ENCODE results near the gene SLC5A5. TPM values are rescaled to one million over a fixed set of nuclear protein-coding genes. Genes with fewer than 3 reads are reported as not detected.

Gene SLC5A5
- total RNA-seq, 1 donor from 2014 or later = not detected

Other genes starting within 250 kb of the SLC5A5 start
- 0.41 TPM for gene UNC13A, start 183.6 kb upstream of the SLC5A5 start, total RNA-seq
- gene MAP1S, start 152.5 kb upstream of the SLC5A5 start, total RNA-seq = 71.4 TPM
- 7.4 TPM for gene FCHO1, start 120.5 kb upstream of the SLC5A5 start, total RNA-seq
- 2.1 TPM for gene B3GNT3, start 76.8 kb upstream of the SLC5A5 start, total RNA-seq
- gene INSL3, start 50.4 kb upstream of the SLC5A5 start, total RNA-seq = not detected
- gene JAK3, start 24.0 kb upstream of the SLC5A5 start, total RNA-seq = 15.1 TPM
- gene RPL18A, start 12.0 kb upstream of the SLC5A5 start, total RNA-seq = 1,315 TPM
- 59.7 TPM for gene CCDC124, start 61.1 kb downstream of the SLC5A5 start, total RNA-seq
- not detected for gene KCNN1, start 95.2 kb downstream of the SLC5A5 start, total RNA-seq
- 82.7 TPM for gene ARRDC2, start 136.2 kb downstream of the SLC5A5 start, total RNA-seq
- 6.2 TPM for gene IL12RB1, start 215.0 kb downstream of the SLC5A5 start, total RNA-seq
- 23.1 TPM for gene MAST3, start 225.8 kb downstream of the SLC5A5 start, total RNA-seq

Measured in upper lobe of right lung (tissue), 1 donor.